ENCODE measurements around the gene HSF5. TPM values are rescaled to one million over a fixed set of nuclear protein-coding genes. Genes with fewer than 3 reads are reported as not detected.

The HSF5 gene
- total RNA-seq, 6 experiments from 2014 or later: 0.06 to 0.18 (median 0.10) TPM; not detected in 1

DNA sequence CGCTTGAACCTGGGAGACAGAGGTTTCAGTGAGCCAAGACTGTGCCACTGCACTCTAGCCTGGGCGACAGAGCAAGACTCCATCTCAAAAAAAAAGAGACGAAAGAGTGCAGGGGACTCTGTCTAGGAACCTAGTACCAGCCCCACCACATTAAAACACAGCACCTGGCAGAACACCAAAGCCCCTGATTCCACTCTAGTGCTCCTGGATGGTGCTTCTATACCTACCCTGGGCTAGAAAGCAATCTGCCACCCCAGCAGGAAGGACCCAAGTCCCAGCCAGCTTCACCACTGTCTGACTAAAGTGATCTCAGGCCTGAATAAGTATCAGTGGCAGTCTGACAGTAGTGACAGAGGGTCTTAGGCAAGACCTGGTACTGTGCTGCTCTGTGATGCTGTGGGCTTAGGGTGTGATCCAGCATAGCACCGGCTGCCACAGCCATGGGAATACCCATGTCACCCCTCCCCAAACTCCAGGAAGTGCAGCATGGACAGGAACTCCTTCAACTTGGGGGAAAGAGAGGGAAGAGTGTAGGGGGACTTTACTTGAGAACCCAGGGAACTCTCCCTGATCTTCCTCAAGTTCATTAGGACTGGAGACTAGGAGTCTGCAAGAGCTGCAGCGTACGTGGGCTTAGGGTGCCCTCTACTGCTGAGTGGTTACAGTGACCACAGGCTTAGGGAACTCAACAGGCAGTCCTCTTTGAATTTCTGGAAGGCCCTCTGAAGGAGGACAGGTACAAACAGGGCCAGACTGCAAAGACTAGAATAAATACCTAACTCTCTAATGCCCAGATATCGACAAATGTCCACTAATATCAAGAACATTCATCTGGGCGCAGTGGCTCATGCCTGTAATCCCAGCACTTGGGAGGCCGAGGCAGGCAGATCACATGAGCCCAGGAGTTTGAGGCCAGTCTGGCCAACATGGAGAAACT, 40.9 kb downstream of the HSF5 start:
- ATAC-seq (peak; percentile 96 to 99 (median 98)), DNase-seq (peak; percentile 65 to 78 (median 76))
- no peak overlapping the region for H3K4me3 ChIP-seq
- WGBS (ENCODE audit: insufficient coverage, low coverage, low lambda C conversion rate, missing lambda C conversion rate): 10% methylated on average over 2 of the region's 9 CpGs
- H3K4me1 ChIP-seq: no peaks in the 10 kb centered on the region
- no peaks in the 10 kb centered on the region for H3K9me3 ChIP-seq
- H3K27me3 ChIP-seq: no peaks in the 10 kb centered on the region
- no peak for TF ChIP-seq POLR2A (IDR thresholded peaks at IDR 0.05)
- TF ChIP-seq, protein P1, sequence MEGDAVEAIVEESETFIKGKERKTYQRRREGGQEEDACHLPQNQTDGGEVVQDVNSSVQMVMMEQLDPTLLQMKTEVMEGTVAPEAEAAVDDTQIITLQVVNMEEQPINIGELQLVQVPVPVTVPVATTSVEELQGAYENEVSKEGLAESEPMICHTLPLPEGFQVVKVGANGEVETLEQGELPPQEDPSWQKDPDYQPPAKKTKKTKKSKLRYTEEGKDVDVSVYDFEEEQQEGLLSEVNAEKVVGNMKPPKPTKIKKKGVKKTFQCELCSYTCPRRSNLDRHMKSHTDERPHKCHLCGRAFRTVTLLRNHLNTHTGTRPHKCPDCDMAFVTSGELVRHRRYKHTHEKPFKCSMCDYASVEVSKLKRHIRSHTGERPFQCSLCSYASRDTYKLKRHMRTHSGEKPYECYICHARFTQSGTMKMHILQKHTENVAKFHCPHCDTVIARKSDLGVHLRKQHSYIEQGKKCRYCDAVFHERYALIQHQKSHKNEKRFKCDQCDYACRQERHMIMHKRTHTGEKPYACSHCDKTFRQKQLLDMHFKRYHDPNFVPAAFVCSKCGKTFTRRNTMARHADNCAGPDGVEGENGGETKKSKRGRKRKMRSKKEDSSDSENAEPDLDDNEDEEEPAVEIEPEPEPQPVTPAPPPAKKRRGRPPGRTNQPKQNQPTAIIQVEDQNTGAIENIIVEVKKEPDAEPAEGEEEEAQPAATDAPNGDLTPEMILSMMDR (IDR thresholded peaks at IDR 0.05): peak; percentile 81 to 90 (median 82)
- no peak overlapping the region for H3K27ac ChIP-seq
- intact Hi-C loops (cut with DNase I): loop anchor here (5.0 kb wide), 2 partner anchors 130 to 145 kb away; no protein-coding TSS in a partner anchor
- H3K36me3 ChIP-seq: no peaks in the 10 kb centered on the region

DNA sequence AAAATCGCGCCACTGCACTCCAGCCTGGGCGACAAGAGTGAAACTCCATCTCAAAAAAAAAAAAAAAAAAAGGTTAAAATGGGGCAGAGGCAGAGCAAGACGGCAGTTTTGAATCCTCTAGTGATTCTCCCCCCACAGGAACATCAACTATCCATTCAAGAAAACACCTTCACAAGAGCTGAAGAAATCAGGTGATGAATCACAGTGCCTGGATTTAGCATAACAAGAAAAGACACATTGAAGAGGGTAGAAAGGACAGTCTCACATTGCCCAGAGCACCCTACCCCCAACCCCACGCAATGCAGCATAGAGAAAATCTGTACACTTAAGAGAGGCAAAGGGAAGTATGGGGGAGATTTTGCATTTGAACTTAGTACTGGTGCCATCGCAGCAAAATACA, 42.1 kb downstream of the HSF5 start:
- intact Hi-C loops (cut with DNase I): loop anchor here (5.0 kb wide), 2 partner anchors 129 to 144 kb away; no protein-coding TSS in a partner anchor
- TF ChIP-seq, protein P1 (IDR thresholded peaks at IDR 0.05): no peak
- no peak for TF ChIP-seq POLR2A (IDR thresholded peaks at IDR 0.05)
- no peak for ATAC-seq
- no peak for DNase-seq
- Histone ChIP-seq H3K4me1 (no peaks in the 10 kb centered on the region), H3K9me3 (no peaks in the 10 kb centered on the region), H3K36me3 (no peaks in the 10 kb centered on the region), H3K27ac (no peak overlapping the region), H3K27me3 (no peaks in the 10 kb centered on the region), H3K4me3 (no peak overlapping the region)
- WGBS (ENCODE audit: insufficient coverage, low coverage, low lambda C conversion rate, missing lambda C conversion rate): 68% methylated on average over 5 of the region's 6 CpGs

DNA sequence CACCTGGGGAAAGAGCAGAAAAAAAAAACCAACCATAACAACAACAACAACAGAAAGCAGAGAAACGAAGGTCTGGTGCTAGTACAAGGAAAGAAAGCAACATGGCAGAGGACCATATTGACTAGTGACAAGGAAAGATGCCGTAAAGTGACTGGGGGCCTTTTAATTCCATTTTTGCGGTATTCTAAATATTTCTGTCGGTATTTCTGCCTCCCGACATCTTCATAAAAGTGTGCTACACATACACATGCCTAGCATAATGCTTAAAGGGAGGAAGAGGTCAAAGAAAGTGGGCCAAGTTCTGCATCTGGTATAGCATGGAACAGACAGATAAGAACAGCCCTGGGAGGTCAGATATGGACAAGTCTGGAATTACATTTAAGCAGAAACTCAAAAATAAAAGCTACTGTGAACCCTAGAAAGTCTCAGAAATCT, 51.4 kb downstream of the HSF5 start:
- no peak for ATAC-seq

DNA sequence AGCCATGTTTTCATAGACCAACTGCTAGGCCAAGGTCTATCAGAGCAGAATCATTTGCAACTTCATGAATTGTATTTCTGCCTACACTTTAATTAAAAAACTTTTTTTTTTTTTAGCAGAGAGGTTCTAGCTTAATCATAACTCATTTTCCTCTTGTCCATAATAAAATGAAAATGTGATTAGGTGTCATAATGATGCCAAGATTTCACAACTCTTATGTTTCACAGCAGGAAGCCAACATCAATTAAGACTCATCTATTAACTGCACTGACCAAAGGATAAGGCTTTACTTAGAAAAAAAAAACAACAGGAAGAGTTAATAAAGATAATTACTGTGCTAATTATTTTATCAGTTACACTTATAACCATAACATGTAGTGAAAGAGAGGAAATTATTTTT, 52.0 kb downstream of the HSF5 start:
- TF ChIP-seq, protein P1 (IDR thresholded peaks at IDR 0.05): no peak
- TF ChIP-seq POLR2A (IDR thresholded peaks at IDR 0.05): no peak
- DNase-seq (no peak), ATAC-seq (no peak)
- intact Hi-C loops (cut with DNase I): no loop called here
- Histone ChIP-seq H3K4me3 (no peak overlapping the region), H3K9me3 (no peaks in the 10 kb centered on the region), H3K27ac (no peak overlapping the region), H3K27me3 (no peaks in the 10 kb centered on the region), H3K36me3 (no peaks in the 10 kb centered on the region), H3K4me1 (no peaks in the 10 kb centered on the region)

More for the DNA sequence above, 51.4 kb downstream of the HSF5 start:
- Histone ChIP-seq H3K27me3 (no peaks in the 10 kb centered on the region), H3K9me3 (no peaks in the 10 kb centered on the region), H3K36me3 (no peaks in the 10 kb centered on the region), H3K4me3 (no peak overlapping the region), H3K4me1 (no peaks in the 10 kb centered on the region), H3K27ac (no peak overlapping the region)
- TF ChIP-seq, protein P1 (IDR thresholded peaks at IDR 0.05): no peak
- WGBS (ENCODE audit: insufficient coverage, low coverage, low lambda C conversion rate, missing lambda C conversion rate): 55% methylated on average over 5 of the region's 5 CpGs
- intact Hi-C loops (cut with DNase I): no loop called here
- DNase-seq: no peak
